Psoas muscle (tissue), 8 donors: Measurements from ENCODE around the gene TWF1. TPM values are rescaled to one million over a fixed set of nuclear protein-coding genes. Genes with fewer than 3 reads are reported as not detected.

Experiments used
- ATAC-seq, 4 donors: fragments of 200-7000 bp; cut with Tn5 transposase; one replicate each; pipeline ENCODE4 v1.9.1; 2020; ENCODE audit warnings: moderate library complexity in 3 of 4, mild to moderate bottlenecking in 2 of 4
- DNase-seq, 2 donors: peaks; one replicate each; pipeline ENCODE4 v3.0.0-alpha.2; 2020
- H3K27ac ChIP-seq: fragments of 200-600 bp; one replicate; pipeline ENCODE4 v1.8.0; 2022
- H3K27me3 ChIP-seq, 3 donors: fragments of 200-600 bp in 1 of 3; one replicate each; pipeline versions ENCODE4 v1.6.1 to v1.8.0; 2013 to 2022; ENCODE audit warnings: low read length in 2 of 3, mild to moderate bottlenecking in 2 of 3, moderate library complexity in 1 of 3; ENCODE audit not compliant: insufficient read depth in 3 of 3
- H3K36me3 ChIP-seq, 2 donors: fragments of 200-600 bp in 1 of 2; one replicate each; pipeline versions ENCODE4 v1.6.1 to v1.8.0; 2013 to 2022; ENCODE audit warnings: low read depth in 1 of 2, mild to moderate bottlenecking in 1 of 2, moderate library complexity in 1 of 2; ENCODE audit not compliant: insufficient read depth in 1 of 2
- H3K4me1 ChIP-seq: fragments of 200-600 bp; one replicate; pipeline ENCODE4 v1.8.0; 2022
- H3K4me3 ChIP-seq: fragments of 200-600 bp; one replicate; pipeline ENCODE4 v1.8.0; 2022; ENCODE audit warnings: mild to moderate bottlenecking
- H3K9me3 ChIP-seq: fragments of 200-600 bp; one replicate; pipeline ENCODE4 v1.8.0; 2022
- CTCF ChIP-seq: fragments of 200-600 bp; IDR thresholded peaks from one replicate; pipeline ENCODE4 v1.8.0; 2022; ENCODE audit warnings: antibody characterized with exemption
- WGBS, 3 donors: extraction: QIAGEN DNeasy Blood & Tissue Kit; methylation state at CpG; one replicate each; pipeline versions ENCODE4 v1.1.6 to v1.1.7; 2013; 5-methylcytosine and 5-hydroxymethylcytosine counted together
- intact Hi-C, 2 donors: fragments of 100-400 bp; cut with DNase I; formaldehyde crosslinking; loops; one replicate each; pipeline versions ENCODE4 v1.11.0 to v1.14.2; 2022
- polyA plus RNA-seq, 3 donors: library from polyadenylated mRNA; stranded (reverse); fragments of 200-250 nt; gene quantifications; one replicate each; pipeline ENCODE4 v1.2.3, GENCODE V29; 2013
- total RNA-seq, 4 donors: library from RNA; stranded (reverse); fragmentation: NEBNext Ultra II Directional in 2 of 4; extraction: Animal tissue kit (Norgen Biotek cat#: 25700) in 2 of 4; gene quantifications; one replicate each; pipeline versions ENCODE4 v1.2.1 to v1.2.4, GENCODE V29; 2021 to 2023
- donor health status: healthy with polysubstance abuse.
- donor health status: DM: no; HTN: no; CAD: no; lungs with moderate emphysema.
- donor health status: Bipolar disorder and iron deficiency.
- donor health status: healthy.
- donor health status: DM: yes; HTN: yes; CAD: no.
- donor health status: DM: no; HTN: no; CAD: no.
- donor health status: DM: no; HTN: no; CAD: no.
- donor health status: DM: yes; HTN: yes; CAD: no.

TWF1 gene
- total and polyA plus RNA-seq, 7 donors = 5.8 to 12.7 (median 9.6) TPM

GRCh38 chr12:43761500-43761899 lies 44.6 kb downstream of the TWF1 start:
- Histone ChIP-seq H3K27ac (no peak overlapping the region), H3K4me1 (peaks cover 24% of the 10 kb centered on the region), H3K4me3 (no peak overlapping the region), H3K36me3 (no peaks in the 10 kb centered on the region), H3K9me3 (no peaks in the 10 kb centered on the region), H3K27me3 (no peaks in the 10 kb centered on the region)
- no peak for DNase-seq
- intact Hi-C loops = no loop called here
- no peak for ATAC-seq
- TF ChIP-seq CTCF = no peak

- Histone ChIP-seq H3K27me3 (no peaks in the 10 kb centered on the region), H3K9me3 (no peaks in the 10 kb centered on the region), H3K4me3 (no peak overlapping the region), H3K27ac (no peak overlapping the region), H3K4me1 (peaks cover 24% of the 10 kb centered on the region), H3K36me3 (no peaks in the 10 kb centered on the region)
- 78 to 82% (median 81%) methylated on average over 2 of the region's 2 CpGs for WGBS, 3 donors
- no peak for DNase-seq
- no peak for TF ChIP-seq CTCF
- no peak for ATAC-seq
- intact Hi-C loops = no loop called here
Measured at GRCh38 chr12:43760396-43760795, 45.7 kb downstream of the TWF1 start.

- H3K36me3 ChIP-seq = peaks cover 0 to 9% of the 10 kb centered on the region in 2 donors
- H3K4me1 ChIP-seq = peaks cover 24% of the 10 kb centered on the region
- TF ChIP-seq CTCF = peak; percentile 46
- no peaks in the 10 kb centered on the region for H3K9me3 ChIP-seq
- peak within 1 kb of the TSS; percentile 88 for H3K4me3 ChIP-seq
- intact Hi-C loops = loop anchor here in 1 of 2 donors (5.0 kb wide), 1 partner anchor 123 kb away; no protein-coding TSS in a partner anchor
- H3K27me3 ChIP-seq = no peaks in the 10 kb centered on the region
- H3K27ac ChIP-seq = peak within 1 kb of the TSS; percentile 88
- DNase-seq = peak; percentile 95 to 97
- WGBS, 3 donors = 0 to 1% (median 1%) methylated on average over 54 of the region's 54 CpGs
- peak; percentile 99 to 100 (median 100) for ATAC-seq
Measured at GRCh38 chr12:43758728-43759563, 47.2 kb downstream of the TWF1 start, which contains the start of the genes IRAK4 and PUS7L. Gene IRAK4, plus strand, starts transcription at chr12:43758951. Its CDS starts 9,161 bp downstream, at chr12:43768112. Gene PUS7L, minus strand, starts transcription at chr12:43758790. Its CDS starts 3,545 bp downstream, at chr12:43755245.

- Histone ChIP-seq H3K4me3 (peak overlapping the region; percentile 88), H3K36me3 (peaks cover 0 to 9% of the 10 kb centered on the region in 2 donors), H3K9me3 (no peaks in the 10 kb centered on the region), H3K27ac (peak overlapping the region; percentile 50), H3K4me1 (peaks cover 24% of the 10 kb centered on the region), H3K27me3 (no peaks in the 10 kb centered on the region)
- peak; percentile 15 to 31 (median 19) for ATAC-seq
- WGBS, 3 donors = 0 to 2% (median 1%) methylated on average over 15 to 18 of the region's 18 CpGs
- no peak for TF ChIP-seq CTCF
- peak; percentile 18 to 49 for DNase-seq
- intact Hi-C loops = loop anchor here in 1 of 2 donors (5.0 kb wide), 1 partner anchor 124 kb away; no protein-coding TSS in a partner anchor
Measured at GRCh38 chr12:43758247-43758727, 47.8 kb downstream of the TWF1 start.
